Erythroblast (primary cell): ENCODE results near the gene RNLS.
A peak's percentile ranks its signal among the peaks of the same experiment; 100 is the strongest.

Experiments used
- DNase-seq, 2 experiments: peaks; one replicate each; lab custom pipeline; 2025; lab: John Stamatoyannopoulos, UW
- GATA1 ChIP-seq: IDR thresholded peaks from 2 replicates; pipeline ENCODE4 v1.6.1; 2011; ENCODE audit warnings: low read depth, mild to moderate bottlenecking, control low read depth, low read length, moderate library complexity
- POLR2A ChIP-seq: IDR thresholded peaks from 2 replicates; pipeline ENCODE4 v1.6.1; 2011; ENCODE audit warnings: mild to moderate bottlenecking, low read length

Gene RNLS

DNA sequence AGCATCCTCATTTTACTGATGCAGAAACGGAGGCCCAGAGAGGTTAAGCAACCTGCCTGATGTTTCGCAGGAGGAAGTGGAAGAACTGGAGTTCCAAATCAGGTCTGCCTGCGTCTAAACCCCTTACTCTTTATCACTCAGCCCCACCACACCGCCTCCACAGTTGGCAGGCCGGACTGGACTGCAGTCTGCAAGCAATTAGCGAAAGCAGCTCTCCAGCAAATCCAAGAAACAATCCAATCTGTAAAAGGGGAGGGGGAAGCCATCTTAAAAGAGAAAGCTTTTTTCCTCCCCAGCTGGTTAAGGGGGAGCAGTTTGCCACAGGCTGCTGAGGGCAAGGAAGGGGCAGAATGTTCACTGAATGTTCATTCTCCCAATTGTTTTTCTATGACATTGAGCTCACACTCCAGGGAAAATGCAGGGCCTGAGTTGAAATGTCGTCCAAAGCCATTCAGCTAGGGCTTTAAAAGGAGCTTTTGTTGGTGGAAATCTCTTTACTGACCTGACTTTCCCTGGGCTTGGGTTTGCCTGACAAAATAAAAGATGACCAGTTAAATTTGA is 350.1 kb downstream of the RNLS start:
- DNase-seq = no peak
- no peak for TF ChIP-seq GATA1
- no peak for TF ChIP-seq POLR2A

DNA sequence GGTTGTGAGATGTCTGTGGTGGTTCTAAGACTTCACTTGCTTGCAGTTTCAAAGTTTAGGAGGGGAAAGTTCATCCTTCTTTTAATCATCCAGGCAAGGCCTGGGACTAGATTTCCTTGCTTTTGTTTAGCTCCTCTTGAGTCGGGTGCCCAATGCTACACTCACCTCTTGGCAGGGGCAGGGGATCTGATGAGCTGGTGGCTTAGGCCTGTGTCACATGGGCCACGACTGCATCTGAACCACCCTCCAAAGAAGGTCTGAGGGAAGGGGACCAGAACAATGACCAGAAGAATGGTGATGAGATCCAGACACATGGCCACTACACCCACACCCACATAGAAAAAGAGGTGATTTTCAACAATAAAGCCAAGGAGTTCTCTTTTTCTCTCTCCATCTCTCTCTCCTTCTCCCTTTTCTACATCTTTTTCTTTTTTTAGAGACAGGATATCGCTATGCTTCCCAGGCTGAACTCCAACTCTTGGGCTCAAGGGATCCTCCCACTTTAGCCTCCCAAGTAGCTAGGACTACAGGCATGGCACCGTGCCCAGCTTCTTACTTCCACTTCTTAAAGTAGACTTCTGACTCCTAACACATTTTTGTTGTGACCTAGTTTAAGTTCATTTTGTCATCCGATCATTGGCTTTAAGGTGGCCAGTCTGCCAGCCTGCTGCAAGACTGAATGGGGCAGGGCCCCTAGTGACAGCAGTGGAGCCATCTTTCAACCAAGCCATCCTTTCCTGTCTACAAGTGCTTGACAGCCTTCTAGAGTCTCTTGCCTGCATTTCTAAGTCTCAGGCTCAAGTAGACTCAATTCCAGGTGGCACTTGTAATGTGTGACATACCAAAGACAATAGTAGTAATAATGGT is 350.9 kb downstream of the RNLS start:
- DNase-seq = no peak
- no peak for TF ChIP-seq POLR2A
- no peak for TF ChIP-seq GATA1

DNA sequence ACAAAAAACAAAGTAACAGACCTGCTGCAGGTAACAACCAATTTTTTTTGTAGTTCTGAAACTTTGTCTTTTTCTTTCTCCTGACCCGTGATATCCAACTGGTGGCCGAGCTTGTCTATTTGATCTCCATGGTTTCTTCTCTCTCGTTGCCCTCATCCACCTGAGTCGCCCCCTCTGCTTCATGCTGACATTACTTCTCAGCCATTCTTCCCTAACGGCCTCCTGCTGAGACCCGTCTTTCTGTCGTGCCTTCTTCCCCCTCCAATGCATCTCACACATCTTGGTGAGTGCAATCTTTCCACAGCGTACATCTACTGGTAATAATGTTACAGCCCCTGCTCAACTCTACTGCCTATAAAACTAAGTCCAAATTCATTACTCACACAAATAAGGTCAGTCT is 352.9 kb downstream of the RNLS start:
- no peak for TF ChIP-seq GATA1
- TF ChIP-seq POLR2A = no peak
- DNase-seq = no peak

DNA sequence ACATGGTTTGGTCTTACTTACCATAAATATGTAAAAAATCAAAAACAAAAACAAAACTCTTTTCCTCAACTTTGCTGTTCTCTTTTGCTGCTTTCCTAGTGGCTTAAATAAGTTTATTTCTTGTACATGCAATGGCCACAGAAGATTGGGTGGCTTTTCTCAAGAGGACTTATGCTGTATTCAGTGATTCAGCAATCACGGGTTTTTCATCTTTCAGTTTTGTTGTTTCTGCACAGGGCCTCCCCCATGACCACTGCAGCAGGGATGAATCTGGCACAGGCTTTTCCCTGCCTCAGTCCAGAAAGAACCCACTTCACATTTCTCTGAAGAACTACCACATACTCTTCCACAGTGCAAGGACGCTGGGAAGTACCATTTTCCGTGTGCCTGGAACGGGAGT is 355.0 kb downstream of the RNLS start:
- TF ChIP-seq GATA1 (no peak), POLR2A (no peak)
- DNase-seq = no peak

DNA sequence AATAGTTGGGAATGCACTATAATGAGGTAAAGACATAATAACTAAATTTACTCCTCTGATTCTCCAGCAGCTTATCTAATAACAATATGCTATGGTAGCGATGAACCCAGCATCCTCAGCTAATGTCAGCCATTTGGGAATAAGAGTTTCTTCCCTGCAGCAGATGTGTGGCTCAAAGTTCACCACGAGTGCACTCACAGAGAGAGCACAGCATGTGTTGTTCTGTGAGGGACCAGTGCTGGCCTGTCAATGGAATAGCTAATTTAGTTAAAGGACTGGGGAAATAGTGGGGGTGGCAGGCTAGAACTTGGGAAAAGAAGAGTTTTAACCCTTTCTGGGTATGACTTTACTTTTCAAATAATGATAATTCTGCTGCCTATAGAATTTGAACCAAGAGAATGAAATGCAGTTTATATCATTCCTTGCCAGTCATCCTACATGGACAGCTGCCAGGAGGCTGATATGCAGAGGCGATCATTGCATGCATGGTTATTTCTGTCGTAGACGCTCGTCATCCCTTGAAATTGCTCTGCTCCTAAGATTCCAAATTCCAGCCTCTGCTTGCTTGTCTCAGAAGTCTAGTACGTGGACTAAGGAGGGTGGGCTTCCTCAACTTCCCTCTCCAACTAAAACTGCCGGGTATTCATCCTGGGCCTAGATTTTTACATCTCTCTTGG is 355.6 kb downstream of the RNLS start:
- no peak for TF ChIP-seq POLR2A
- TF ChIP-seq GATA1 = no peak
- DNase-seq = peak; percentile 66 to 77

DNA sequence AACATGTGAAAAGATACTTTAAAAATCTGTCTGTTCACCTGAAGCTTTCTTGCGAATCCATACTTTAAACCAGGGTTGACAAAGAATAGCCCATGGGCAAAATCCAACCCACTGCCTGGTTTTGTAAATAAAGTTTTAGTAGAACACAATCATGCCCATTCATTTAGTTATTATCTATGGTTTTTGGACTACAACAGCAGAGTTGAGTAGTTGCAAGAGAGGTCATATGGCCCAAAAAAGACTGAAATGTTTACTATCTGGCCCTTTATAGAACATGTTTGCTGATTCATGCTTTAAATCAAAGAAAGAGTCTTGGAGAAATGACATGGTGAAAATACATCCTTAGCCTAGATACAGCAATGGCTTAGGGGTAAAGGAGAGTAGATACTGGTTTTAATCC is 356.2 kb downstream of the RNLS start:
- DNase-seq = no peak
- TF ChIP-seq POLR2A = no peak
- no peak for TF ChIP-seq GATA1

DNA sequence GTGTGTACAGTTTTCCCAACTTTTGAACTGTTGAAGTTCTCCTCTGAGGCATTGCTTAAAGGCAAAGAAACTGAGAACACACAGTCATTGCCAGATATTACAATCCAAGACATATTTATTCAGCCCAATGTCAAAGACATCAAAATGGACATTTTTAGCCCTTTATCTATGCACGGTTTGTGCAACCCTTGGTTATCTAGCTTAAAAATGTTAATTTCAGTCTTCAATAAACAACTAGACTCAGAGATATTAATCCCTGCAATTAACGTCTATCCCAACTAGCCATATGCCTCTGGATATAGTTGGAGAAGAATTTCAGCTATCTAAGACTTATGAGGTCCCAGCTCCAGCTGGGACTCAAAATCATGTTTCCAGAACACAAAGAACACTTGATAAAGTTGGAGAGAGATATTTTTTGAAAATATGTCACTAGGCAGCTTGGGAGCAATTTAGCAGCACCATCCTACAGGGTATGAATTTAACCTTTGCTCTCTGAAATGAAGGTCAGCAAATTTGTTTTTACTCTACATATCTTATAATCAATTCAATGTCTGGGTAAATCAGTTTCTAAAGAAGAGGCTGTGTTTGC is 357.0 kb downstream of the RNLS start:
- no peak for TF ChIP-seq GATA1
- TF ChIP-seq POLR2A = no peak
- no peak for DNase-seq
